GM12891 (cell line): ENCODE data around the gene ST8SIA3.

Source experiments
- DNase-seq: peaks from one replicate; pipeline ENCODE4 v3.0.0; 2011; ENCODE audit warnings: low spot score; ENCODE audit not compliant: insufficient read length
- FAIRE-seq: peaks from 2 replicates; lab custom pipeline; 2011; peaks lifted over from hg19 to GRCh38; lab: Jason Lieb, UNC
- PAX5 ChIP-seq: IDR thresholded peaks from 2 replicates; pipeline ENCODE4 v1.6.1; 2011; ENCODE audit warnings: low read length, moderate library complexity, mild to moderate bottlenecking; ENCODE audit not compliant: insufficient read depth, severe bottlenecking
- POLR2A ChIP-seq: IDR thresholded peaks from 2 replicates; pipeline ENCODE4 v1.6.1; 2011; ENCODE audit warnings: low read depth, low read length, control low read depth
- POLR2AphosphoS5 ChIP-seq: IDR thresholded peaks from 2 replicates; pipeline ENCODE4 v1.6.1; 2011; ENCODE audit warnings: low read depth, low read length, control low read depth
- POU2F2 ChIP-seq: IDR thresholded peaks from 2 replicates; pipeline ENCODE4 v1.6.1; 2011; ENCODE audit warnings: low read depth, mild to moderate bottlenecking, control low read depth, low read length, moderate library complexity
- SPI1 ChIP-seq: IDR thresholded peaks from 2 replicates; pipeline ENCODE4 v1.6.1; 2011; ENCODE audit warnings: low read depth, low read length, control low read depth
- TAF1 ChIP-seq: IDR thresholded peaks from 2 replicates; pipeline ENCODE4 v1.6.1; 2011; ENCODE audit warnings: low read depth, low read length, control low read depth

Gene ST8SIA3

GRCh38 chr18:57334383-57334782 lies 18.0 kb upstream of the ST8SIA3 start:
- TF ChIP-seq PAX5 (no peak), POU2F2 (no peak), SPI1 (no peak), POLR2AphosphoS5 (no peak), POLR2A (no peak), TAF1 (no peak)
- FAIRE-seq (no peak), DNase-seq (no peak)

DNA sequence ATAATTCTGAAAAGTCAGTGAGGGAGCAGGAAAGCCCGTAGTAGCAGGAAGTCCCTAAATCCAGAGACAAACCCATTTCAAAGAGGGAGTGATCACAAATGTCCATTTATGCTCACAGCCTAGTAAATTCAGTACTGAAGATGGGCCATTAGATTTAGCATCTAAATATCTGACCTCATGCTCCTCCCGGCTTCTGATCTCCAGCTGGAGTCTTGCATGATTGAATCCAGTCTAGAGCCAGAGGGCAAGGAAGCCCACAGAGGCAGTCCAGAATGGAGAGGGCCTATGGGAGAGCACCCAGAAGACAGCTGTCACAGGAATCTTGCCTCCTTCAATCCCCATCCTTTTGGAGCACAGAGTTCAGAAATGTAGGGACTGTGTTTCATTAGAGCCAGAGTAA lies 16.0 kb upstream of the ST8SIA3 start:
- no peak for DNase-seq
- TF ChIP-seq POU2F2 (no peak), SPI1 (no peak), TAF1 (no peak), POLR2AphosphoS5 (no peak), POLR2A (no peak), PAX5 (no peak)
- no peak for FAIRE-seq

DNA sequence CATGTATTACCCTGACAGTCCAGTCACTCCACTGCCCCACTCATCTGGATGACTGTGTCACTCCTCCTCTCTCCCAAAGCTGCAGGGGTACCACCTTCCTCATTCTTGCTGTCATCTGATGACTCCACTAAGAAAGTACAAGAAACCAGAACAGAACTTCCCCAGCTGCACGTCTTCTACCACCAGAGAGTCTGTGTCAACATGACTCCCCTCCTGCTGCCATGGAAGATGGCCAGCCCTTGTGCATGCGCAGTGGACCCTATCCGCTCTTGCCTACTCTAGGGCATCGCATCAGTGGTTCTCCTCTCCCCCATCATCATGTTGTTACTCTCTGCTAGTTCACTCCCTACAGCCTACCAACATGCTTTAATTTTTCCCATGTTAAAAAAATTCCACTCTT lies 14.5 kb upstream of the ST8SIA3 start:
- no peak for TF ChIP-seq PAX5
- TF ChIP-seq SPI1, result no peak
- no peak for TF ChIP-seq TAF1
- TF ChIP-seq POU2F2, result no peak
- TF ChIP-seq POLR2A, result no peak
- TF ChIP-seq POLR2AphosphoS5, result no peak
- no peak for FAIRE-seq
- DNase-seq, result no peak

GRCh38 chr18:57343833-57344232 lies 8.5 kb upstream of the ST8SIA3 start:
- no peak for DNase-seq
- no peak for TF ChIP-seq TAF1

DNA sequence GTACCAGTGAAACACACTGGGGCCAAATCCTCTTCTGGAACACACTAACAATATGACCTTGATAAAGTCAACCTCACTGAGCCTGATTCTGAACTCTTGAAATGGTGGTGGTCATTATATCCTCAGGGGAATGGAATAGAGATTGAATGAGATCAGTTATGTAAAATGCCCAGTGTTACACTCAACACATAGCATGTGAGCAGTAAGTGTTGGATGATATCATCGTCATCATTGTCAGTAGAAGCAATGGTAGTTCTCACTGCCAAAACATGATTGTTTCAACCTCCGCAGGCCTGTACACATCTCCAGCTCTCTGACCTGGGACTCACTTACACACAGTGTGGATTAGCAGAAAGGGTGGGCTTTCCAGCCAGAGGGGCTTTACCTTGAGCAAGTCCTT lies 5.5 kb upstream of the ST8SIA3 start:
- TF ChIP-seq TAF1 (no peak), SPI1 (no peak), POU2F2 (no peak), PAX5 (no peak), POLR2AphosphoS5 (no peak), POLR2A (no peak)
- FAIRE-seq (no peak), DNase-seq (no peak)

More at GRCh38 chr18:57343833-57344232, 8.5 kb upstream of the ST8SIA3 start:
- FAIRE-seq, result no peak

DNA sequence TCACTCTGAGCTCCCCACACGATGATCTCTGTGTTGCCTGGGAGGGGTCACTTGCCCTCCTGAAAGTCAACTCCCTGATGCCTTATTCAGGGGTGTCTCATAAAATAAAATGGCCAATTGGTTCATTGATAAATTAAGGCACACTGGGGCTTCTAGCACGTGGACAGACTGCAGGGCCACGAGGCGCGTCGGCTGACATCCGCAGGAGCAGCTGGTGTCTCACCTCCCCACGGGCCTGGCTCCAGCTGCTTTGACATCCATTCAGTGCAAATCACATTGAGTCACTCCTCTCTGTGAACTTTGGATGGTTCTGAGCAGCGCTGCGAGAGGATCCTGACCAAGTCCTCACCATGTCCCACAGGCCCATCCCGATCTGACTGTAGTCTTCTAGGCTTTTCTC lies 4.6 kb upstream of the ST8SIA3 start:
- DNase-seq, result no peak
- no peak for TF ChIP-seq PAX5
- no peak for TF ChIP-seq POLR2AphosphoS5
- TF ChIP-seq TAF1, result no peak
- no peak for TF ChIP-seq POLR2A
- no peak for TF ChIP-seq SPI1
- TF ChIP-seq POU2F2, result no peak
- FAIRE-seq, result no peak

GRCh38 chr18:57352761-57353136 lies 392 bp downstream of the ST8SIA3 start:
- TF ChIP-seq POLR2AphosphoS5 (no peak), TAF1 (no peak), POLR2A (no peak), POU2F2 (no peak), PAX5 (no peak), SPI1 (no peak)
- FAIRE-seq (no peak), DNase-seq (no peak)

DNA sequence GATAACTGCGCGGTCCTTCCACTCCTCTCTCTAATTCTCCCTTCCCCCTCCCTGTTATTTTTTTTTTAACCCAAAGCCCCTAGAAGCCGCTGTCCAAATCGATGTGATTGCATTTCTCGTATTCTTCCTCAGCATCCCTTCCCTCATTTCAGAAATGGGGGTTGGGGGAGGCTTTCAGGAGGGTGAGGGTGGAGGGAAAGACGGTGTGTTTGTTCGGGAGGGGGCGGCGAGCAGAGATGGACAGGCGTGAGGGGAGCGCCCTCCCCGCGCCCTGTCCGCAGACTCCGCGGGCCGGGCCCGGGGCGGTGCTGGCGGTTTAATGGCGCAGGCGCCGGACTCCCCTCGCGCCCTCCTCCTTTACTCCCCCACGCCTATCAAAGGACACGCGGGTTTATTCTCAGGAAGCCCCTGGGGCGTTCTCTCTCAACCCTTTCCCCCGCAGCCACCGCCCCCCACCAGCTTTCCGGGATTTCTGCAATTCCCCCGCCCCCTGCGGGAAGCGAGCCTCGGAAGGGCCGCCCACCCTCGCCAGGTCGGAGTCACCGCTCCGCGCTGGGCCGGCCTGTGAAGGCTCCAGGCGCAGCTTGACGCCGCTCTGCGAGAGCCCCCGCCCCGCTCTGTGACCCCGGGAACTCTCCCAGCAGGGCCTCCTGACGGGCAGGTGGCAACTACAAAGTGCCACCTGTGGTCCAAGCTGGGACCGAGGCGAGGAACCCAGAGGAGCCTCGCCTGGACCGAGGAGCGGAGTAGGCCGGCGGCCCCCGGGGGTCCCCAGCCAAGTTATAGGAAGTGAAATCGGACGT lies 981 bp downstream of the ST8SIA3 start:
- no peak for DNase-seq
- no peak for FAIRE-seq
- TF ChIP-seq POLR2A (no peak), POU2F2 (no peak), SPI1 (no peak), POLR2AphosphoS5 (no peak), PAX5 (no peak), TAF1 (no peak)

DNA sequence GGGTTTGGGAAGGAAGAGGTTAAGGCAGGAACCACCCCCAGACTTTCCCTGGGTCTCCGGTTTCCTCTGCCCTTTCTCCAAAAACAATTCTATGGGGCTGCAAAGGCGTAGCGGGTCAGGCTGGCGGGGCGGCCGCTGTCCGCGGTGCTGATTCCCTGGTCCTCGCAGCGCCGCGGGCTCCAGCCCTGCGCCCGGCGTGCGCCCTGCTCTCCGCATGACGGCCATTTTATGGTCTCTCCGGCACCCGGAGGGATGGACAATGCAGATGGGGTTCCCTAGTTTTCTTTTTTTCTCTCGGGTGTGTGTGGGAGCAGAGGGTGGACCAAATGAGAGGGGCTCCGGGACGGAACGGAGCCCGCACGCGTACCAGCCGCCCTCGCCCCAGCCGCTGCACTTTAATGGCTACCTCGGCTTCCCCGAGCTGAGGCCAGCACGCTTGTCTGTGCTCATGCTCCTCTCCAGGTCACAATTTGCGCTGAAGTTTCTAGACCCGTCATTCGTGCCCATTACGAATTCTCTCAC lies 1.6 kb downstream of the ST8SIA3 start:
- FAIRE-seq, result no peak
- DNase-seq, result peak; percentile 39
- TF ChIP-seq PAX5, result no peak
- TF ChIP-seq TAF1, result no peak
- no peak for TF ChIP-seq POLR2AphosphoS5

DNA sequence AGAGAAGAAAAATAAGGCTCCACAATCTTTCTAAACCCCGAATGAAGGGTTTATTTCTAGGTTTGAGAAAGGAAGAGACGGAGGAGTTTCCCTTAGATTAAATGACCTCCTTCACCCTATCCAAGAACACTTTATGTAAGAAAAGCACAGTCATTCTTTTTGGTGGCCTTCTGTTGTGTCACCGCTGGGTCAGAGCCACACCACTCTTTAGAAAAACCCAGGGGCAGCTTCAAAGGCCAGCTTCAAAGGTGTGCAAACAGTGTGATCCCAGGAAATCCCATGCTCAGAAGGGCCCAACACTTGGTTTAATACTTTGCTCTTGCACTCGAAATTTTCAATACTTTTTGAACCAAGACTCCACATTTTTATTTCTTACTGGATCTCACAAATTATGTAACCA lies 7.1 kb downstream of the ST8SIA3 start:
- FAIRE-seq, result no peak
- no peak for DNase-seq
- TF ChIP-seq PAX5 (no peak), SPI1 (no peak), POLR2A (no peak), POU2F2 (no peak), TAF1 (no peak), POLR2AphosphoS5 (no peak)
